ENCODE results near the gene NKAIN2. TPM values are rescaled to one million over a fixed set of nuclear protein-coding genes. Genes with fewer than 3 reads are reported as not detected.

Gene NKAIN2
- polyA plus RNA-seq, 1 donor (not counting 4 experiments of a cell fraction or from before 2014, with no cell fraction given): 0.13 TPM

DNA sequence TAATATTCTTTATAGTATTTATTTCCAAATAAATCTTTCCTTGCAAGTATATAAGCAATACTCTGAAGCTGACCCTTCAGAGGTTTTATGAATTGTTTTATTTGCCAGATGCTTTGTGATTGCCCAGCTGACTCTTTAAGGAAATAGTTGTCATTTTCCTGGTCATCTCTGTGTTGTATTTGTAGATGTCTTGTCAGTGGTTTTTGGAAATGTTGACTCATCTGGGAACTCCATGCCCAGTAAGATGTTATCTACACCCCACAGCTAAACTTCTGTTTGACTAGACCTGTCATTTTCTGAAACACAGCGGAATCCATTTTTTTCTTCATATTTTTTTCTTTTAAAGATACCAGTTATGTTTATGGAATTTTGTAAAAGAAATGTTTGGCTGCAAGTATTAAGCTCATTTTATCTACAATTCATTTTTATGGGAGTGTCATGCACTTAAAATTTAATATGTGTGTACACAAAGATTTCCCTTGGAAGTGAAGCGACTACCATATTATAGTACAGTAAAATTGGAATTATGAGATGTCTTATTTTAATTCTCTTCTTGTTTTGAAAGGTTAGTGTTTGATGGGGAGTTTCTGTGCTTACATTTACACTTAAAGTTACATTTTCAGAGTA, 491.0 kb downstream of the NKAIN2 start:
- Histone ChIP-seq H3K27me3 (ENCODE audit: control insufficient read depth, extremely low read depth, insufficient read depth, low read length) (no peaks in the 10 kb centered on the region), H3K36me3 (ENCODE audit: control insufficient read depth in 2 of 2, extremely low read depth in 1 of 2, insufficient read depth in 2 of 2, low read length in 2 of 2) (no peaks in the 10 kb centered on the region), H3K9me1 (ENCODE audit: control insufficient read depth, extremely low read depth, insufficient read depth, low read length) (no peaks in the 10 kb centered on the region), H3K27ac (ENCODE audit: control insufficient read depth, insufficient read depth, low read length) (no peak overlapping the region), H3K79me2 (ENCODE audit: control insufficient read depth, insufficient read depth, low read length) (no peaks in the 10 kb centered on the region), H3K4me2 (ENCODE audit: control insufficient read depth, extremely low read depth, insufficient read depth, low read depth, low read length) (no peak overlapping the region), H3K9me3 (ENCODE audit: control insufficient read depth, low read depth, low read length) (no peaks in the 10 kb centered on the region), H3K4me3 (ENCODE audit: control insufficient read depth in 2 of 3, extremely low read depth in 1 of 3, insufficient read depth in 2 of 3, low read depth in 1 of 3, low read length in 3 of 3) (no peak overlapping the region), H3K4me1 (ENCODE audit: control insufficient read depth, extremely low read depth, insufficient read depth, low read length) (no peaks in the 10 kb centered on the region), H3K9ac (ENCODE audit: control insufficient read depth, extremely low read depth, insufficient read depth, low read length) (no peak overlapping the region), H4K20me1 (ENCODE audit: control insufficient read depth, extremely low read depth, insufficient read depth, low read length) (no peaks in the 10 kb centered on the region), H2AFZ (ENCODE audit: control insufficient read depth, low read length) (no peak overlapping the region)
- DNase-seq (ENCODE audit: low read depth, low spot score) (no peak), FAIRE-seq (no peak)
- TF ChIP-seq EZH2 (IDR thresholded peaks at IDR 0.05; ENCODE audit: low read length) (no peak), CTCF (optimal IDR thresholded peaks at IDR 0.05 in 1 of 3, IDR thresholded peaks at IDR 0.05 in 1 of 3, conservative IDR thresholded peaks at IDR 0.05 in 1 of 3; ENCODE audit: extremely low read depth in 1 of 3, insufficient read depth in 2 of 3, low read length in 3 of 3) (no peak)
- dilution Hi-C loops (cut with MboI; ENCODE audit: extremely low pct_ligation_motif_present, low sequenced_read_pairs): no loop called here

DNA sequence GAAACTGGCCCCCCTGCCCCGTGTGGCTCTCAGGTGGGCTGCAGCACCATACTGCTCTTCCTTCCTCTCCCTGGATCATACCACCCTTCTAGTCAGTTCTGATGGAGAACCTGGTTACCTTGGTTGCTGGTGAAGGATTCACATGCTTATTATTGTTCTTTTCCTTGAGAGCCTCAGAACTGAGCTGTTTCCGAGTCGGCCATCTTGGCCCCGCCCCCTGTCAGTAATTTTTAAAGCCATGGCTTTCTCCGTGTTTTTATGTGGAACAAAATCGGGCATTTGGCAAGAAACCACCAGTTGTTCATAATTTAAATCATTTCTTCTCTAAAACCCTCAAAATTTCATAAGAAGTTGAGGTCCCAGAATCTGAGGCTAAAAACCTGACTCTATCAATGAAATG, 493.8 kb downstream of the NKAIN2 start:
- FAIRE-seq (no peak), DNase-seq (ENCODE audit: low read depth, low spot score) (no peak)
- Histone ChIP-seq H3K9ac (ENCODE audit: control insufficient read depth, extremely low read depth, insufficient read depth, low read length) (no peak overlapping the region), H2AFZ (ENCODE audit: control insufficient read depth, low read length) (no peak overlapping the region), H3K79me2 (ENCODE audit: control insufficient read depth, insufficient read depth, low read length) (no peaks in the 10 kb centered on the region), H3K9me3 (ENCODE audit: control insufficient read depth, low read depth, low read length) (no peaks in the 10 kb centered on the region), H4K20me1 (ENCODE audit: control insufficient read depth, extremely low read depth, insufficient read depth, low read length) (no peaks in the 10 kb centered on the region), H3K4me2 (ENCODE audit: control insufficient read depth, extremely low read depth, insufficient read depth, low read depth, low read length) (no peak overlapping the region), H3K27me3 (ENCODE audit: control insufficient read depth, extremely low read depth, insufficient read depth, low read length) (no peaks in the 10 kb centered on the region), H3K9me1 (ENCODE audit: control insufficient read depth, extremely low read depth, insufficient read depth, low read length) (no peaks in the 10 kb centered on the region), H3K4me1 (ENCODE audit: control insufficient read depth, extremely low read depth, insufficient read depth, low read length) (no peaks in the 10 kb centered on the region), H3K36me3 (ENCODE audit: control insufficient read depth in 2 of 2, extremely low read depth in 1 of 2, insufficient read depth in 2 of 2, low read length in 2 of 2) (no peaks in the 10 kb centered on the region), H3K4me3 (ENCODE audit: control insufficient read depth in 2 of 3, extremely low read depth in 1 of 3, insufficient read depth in 2 of 3, low read depth in 1 of 3, low read length in 3 of 3) (no peak overlapping the region), H3K27ac (ENCODE audit: control insufficient read depth, insufficient read depth, low read length) (no peak overlapping the region)
- dilution Hi-C loops (cut with MboI; ENCODE audit: extremely low pct_ligation_motif_present, low sequenced_read_pairs): no loop called here
- TF ChIP-seq CTCF (optimal IDR thresholded peaks at IDR 0.05 in 1 of 3, IDR thresholded peaks at IDR 0.05 in 1 of 3, conservative IDR thresholded peaks at IDR 0.05 in 1 of 3; ENCODE audit: extremely low read depth in 1 of 3, insufficient read depth in 2 of 3, low read length in 3 of 3) (no peak), EZH2 (IDR thresholded peaks at IDR 0.05; ENCODE audit: low read length) (no peak)
